ENCODE data around the gene ZSCAN5A. TPM values are rescaled to one million over a fixed set of nuclear protein-coding genes. Genes with fewer than 3 reads are reported as not detected.

Gene ZSCAN5A
- total and polyA plus RNA-seq, 9 of the 15 experiments (the other 6 are each of a cell fraction or from before 2014, with no cell fraction given), result 5.8 to 15.3 (median 11.8) TPM

DNA sequence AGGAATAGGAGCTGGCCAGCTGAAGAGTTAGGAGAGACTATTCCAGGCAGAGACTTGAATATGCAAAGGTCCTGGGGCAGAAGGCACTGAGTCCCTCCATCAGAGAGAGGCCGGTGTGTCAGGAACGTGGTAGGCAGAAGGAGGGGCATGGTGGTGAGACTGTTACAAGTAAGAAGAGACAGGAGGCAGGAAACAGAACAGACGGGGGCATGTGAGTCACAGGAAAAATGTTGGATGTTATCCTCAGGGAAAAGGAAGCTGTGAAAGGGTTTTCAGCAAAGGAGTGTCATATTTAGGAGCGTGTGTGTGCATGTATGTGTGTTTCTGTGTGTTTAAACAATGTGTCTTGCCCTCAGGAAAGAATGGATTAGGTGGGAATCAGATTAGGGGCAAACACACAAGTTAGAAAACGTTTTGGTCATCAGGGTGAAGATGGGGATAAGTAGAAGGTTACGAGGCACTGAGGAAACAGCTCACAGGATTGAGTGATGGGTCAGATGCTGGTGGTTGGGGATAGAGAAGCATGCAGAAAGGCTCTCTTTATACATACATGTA is 41.0 kb downstream of the ZSCAN5A start (continued):
- TF ChIP-seq THAP12 (CRISPR knock-in tag; IDR thresholded peaks at IDR 0.05) (no peak), GATA2 (CRISPR knock-in tag; IDR thresholded peaks at IDR 0.05) (no peak), HNRNPK (IDR thresholded peaks at IDR 0.05; ENCODE audit: low read depth, low read length, poor library complexity, severe bottlenecking) (no peak), NR1H2 (CRISPR knock-in tag; IDR thresholded peaks at IDR 0.05) (no peak), HDAC2 (IDR thresholded peaks at IDR 0.05) (no peak), MTA1 (IDR thresholded peaks at IDR 0.05; ENCODE audit: borderline replicate concordance) (no peak), SIRT6 (IDR thresholded peaks at IDR 0.05; ENCODE audit: low read depth, low read length) (no peak)

DNA sequence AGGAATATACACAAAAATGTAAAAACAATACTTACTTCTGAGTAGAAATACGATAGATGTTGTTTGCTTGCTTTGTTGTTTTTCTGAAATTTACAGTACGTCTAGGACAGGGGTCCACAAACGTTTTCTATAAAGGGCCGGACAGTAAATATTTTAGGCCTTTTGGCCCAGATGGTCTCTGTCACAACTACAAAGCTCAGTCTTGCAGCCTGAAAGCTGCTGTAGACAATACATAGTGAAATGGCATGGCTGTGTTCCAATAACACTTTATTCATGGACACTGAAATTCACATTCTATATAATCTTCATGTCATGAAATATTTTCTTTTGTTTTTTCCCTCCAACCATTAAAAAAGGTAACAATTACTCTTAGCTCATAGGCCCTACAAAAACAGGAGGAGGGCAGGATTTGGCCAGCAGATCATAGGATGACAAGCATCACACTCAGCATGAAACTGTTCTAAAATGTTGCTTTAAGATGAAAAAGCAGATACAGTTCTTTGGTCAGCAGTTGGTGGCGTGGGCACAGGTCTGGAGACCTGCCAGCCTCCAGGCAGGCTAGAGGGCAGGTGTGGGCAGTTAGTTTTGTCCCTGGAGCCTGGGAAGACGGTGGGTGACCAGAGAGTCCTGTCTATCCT is 42.4 kb downstream of the ZSCAN5A start, which contains the start of gene EDDM13:
Gene EDDM13 (plus strand): TSS at position 588 of the 638 bp plus-strand sequence. CDS start 87 bp downstream, outside the sequence.
- BruUV-seq (replicated peaks), result no TSS peak
- ATAC-seq (no peak), FAIRE-seq (no peak), DNase-seq (ENCODE audit: extremely low read depth in 1 of 4, low spot score in 3 of 4) (no peak)
- Histone ChIP-seq H3K27ac (ENCODE audit: extremely low read depth, low read depth, low read length) (no peak within 1 kb of the TSS), H3K4me2 (ENCODE audit: insufficient read depth, low read length) (no peak within 1 kb of the TSS), H3K36me3 (ENCODE audit: control insufficient read depth, insufficient read depth, low read length) (0 out of 3 replicates have a peak, but pooled peaks cover 2% of the 10 kb centered on the region), H3K4me1 (replicated peaks in 1 of 2; ENCODE audit: control insufficient read depth in 2 of 2, insufficient read depth in 2 of 2, low read length in 2 of 2) (no peaks in the 10 kb centered on the region; a peak in 1 of 5 replicates), H3K79me2 (ENCODE audit: control insufficient read depth, insufficient read depth, low read length) (no peaks in the 10 kb centered on the region), H3K9ac (ENCODE audit: insufficient read depth in 1 of 2, low read depth in 2 of 2, low read length in 2 of 2) (no peak within 1 kb of the TSS), H3K4me3 (no peak within 1 kb of the TSS), H3K9me3 (replicated peaks; ENCODE audit: control insufficient read depth, insufficient read depth, low read depth, low read length) (no peaks in the 10 kb centered on the region; the same call in 1 of the 2 replicates), H3K9me1 (ENCODE audit: control insufficient read depth, insufficient read depth, low read length) (no peaks in the 10 kb centered on the region), H3K27me3 (ENCODE audit: control insufficient read depth in 2 of 2, insufficient read depth in 2 of 2, low read length in 2 of 2) (no peaks in the 10 kb centered on the region), H4K20me1 (replicated peaks; ENCODE audit: control insufficient read depth, insufficient read depth, low read length) (no peaks in the 10 kb centered on the region), H2AFZ (ENCODE audit: low read depth, low read length) (no peak within 1 kb of the TSS)
- POLR2A ChIA-PET, result no interaction called here
- 59% methylated on average over 6 of the region's 6 CpGs for WGBS (ENCODE audit: insufficient coverage, low coverage, missing lambda C conversion rate)
- intact Hi-C loops (cut with micrococcal nuclease) (no loop called here), in situ Hi-C loops (cut with MboI) (no loop called here)
- CTCF ChIA-PET (ENCODE audit: low intra/inter-chr PET ratio), result no interaction called here
- TF ChIP-seq GATAD2A (IDR thresholded peaks at IDR 0.05) (no peak), GABPB1 (CRISPR knock-in tag; IDR thresholded peaks at IDR 0.05) (no peak), ZNF551 (CRISPR knock-in tag; IDR thresholded peaks at IDR 0.05) (no peak), TFAP4 (CRISPR knock-in tag; IDR thresholded peaks at IDR 0.05; ENCODE audit: borderline replicate concordance) (no peak), NR1H2 (CRISPR knock-in tag; IDR thresholded peaks at IDR 0.05) (no peak), MAFF (IDR thresholded peaks at IDR 0.05; ENCODE audit: low read length) (no peak), CBFB (CRISPR knock-in tag; IDR thresholded peaks at IDR 0.05) (no peak), RFX7 (CRISPR knock-in tag; IDR thresholded peaks at IDR 0.05) (no peak), THAP12 (CRISPR knock-in tag; IDR thresholded peaks at IDR 0.05) (no peak)

Data from K562 (cell line).